PC-3 (cell line): ENCODE measurements around the gene DHX58.

Source experiments
- CTCF ChIP-seq: fragments of 300-600 bp; sonication (generic); conservative IDR thresholded peaks from 2 replicates; pipeline ENCODE4 v1.5.1; 2017; ENCODE audit warnings: antibody characterized with exemption, low read depth, mild to moderate bottlenecking, low read length
- EZH2 ChIP-seq: fragments of 300-600 bp; sonication (generic); IDR thresholded peaks from one replicate; pipeline ENCODE4 v1.6.1; 2017; ENCODE audit warnings: antibody characterized with exemption, mild to moderate bottlenecking, low read length; ENCODE audit not compliant: unreplicated experiment
- EZH2phosphoT487 ChIP-seq: fragments of 300-600 bp; sonication (generic); IDR thresholded peaks from 2 replicates; pipeline ENCODE4 v1.6.1; 2018; ENCODE audit warnings: mild to moderate bottlenecking, antibody characterized with exemption, low read length, borderline replicate concordance

GRCh38 chr17:42065201-42065600 lies 47.3 kb downstream of the DHX58 start:
- TF ChIP-seq CTCF (no peak), EZH2 (no peak), EZH2phosphoT487 (no peak)
